Dedifferentiated amniotic fluid mesenchymal stem cell (primary cell): ENCODE data around the gene CNTF.

Experiments
- DNase-seq: peaks from one replicate; pipeline ENCODE4 v3.0.0-alpha.2; 2016; ENCODE audit errors: extremely low spot score

CNTF gene

DNA sequence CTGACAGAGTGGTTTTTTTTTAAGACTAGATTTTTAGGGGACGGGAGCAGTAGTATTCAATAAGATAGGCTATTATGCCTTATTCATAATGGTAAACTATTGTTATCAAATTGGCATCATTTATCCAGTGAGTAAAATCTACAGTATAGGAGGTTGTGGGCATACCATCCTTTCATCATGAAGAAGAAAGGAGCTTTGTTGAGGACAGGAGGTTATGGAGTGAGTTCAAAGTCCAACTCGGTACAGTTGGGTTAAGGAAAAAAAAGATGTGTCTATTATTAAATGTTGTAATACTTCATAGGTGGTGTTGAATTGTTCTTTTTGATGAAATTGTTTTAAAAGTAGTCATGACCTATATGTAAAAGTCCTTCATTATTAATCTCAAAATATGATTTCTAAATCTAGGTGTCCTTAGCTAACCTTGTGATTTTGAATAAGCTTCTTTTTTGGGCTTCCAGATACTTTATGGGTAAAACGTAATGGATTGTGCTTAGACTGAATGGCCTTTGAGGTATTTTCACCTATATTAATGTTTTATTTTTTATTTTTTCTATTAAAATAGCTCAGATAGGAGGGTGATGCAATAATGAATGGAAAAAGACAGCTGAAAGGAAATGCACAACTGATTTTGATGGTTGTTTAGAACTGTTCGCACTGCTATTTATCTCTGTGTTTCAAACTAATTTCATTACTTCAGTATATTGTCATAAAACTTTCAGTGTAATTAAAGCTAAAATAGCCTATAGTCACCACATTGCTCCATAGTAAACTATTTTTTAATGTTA lies 15.3 kb upstream of the CNTF start:
- DNase-seq, result no peak

DNA sequence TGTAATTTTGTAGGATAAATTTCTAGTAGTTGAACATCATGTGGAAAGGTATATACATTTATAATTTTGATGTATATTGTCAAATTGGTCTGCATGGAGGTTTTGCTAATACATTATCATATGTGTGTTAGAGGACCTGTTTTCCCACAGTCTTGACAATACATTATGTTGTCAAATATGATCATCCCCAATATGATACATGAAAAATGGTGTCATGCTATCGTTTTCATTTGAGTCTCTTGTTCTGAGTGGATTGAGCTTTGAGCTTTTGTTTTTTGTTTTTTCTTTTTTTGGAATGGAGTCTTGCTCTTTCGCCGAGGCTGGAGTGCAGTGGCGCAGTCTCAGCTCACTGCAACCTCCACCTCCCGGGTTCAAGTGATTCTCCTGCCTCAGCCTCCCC lies 14.1 kb upstream of the CNTF start:
- DNase-seq, result no peak

DNA sequence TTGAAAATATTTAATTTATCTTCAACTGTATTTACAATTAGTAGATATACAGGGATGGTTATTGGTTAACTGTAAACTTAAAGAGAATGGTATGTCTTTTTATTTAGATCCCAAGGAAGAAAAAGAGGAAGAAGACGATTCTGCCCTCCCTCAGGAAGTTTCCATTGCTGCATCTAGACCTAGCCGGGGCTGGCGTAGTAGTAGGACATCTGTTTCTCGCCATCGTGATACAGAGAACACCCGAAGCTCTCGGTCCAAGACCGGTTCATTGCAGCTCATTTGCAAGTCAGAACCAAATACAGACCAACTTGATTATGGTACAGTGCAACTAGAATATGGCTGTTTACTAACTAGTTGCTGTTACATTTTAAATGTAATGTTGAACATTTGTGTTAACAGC lies 12.7 kb upstream of the CNTF start:
- no peak for DNase-seq

DNA sequence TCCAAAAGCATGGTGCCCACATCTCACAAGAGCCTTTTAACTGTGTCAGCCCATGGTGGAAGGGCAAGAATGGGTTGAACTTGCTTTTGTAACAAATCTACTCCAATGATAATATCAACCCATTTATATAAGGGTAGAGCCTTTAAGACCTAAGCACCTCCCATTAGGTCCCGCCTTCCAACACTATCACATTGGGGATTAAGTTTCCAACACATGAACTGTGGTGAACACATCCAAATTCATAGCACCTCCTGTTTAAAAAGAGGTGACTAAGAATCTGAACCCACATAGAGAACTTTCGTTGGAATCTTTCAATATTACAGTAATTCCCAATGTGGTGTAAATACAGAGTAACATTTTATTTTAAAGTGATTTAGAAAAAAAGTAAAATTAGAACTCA lies 9.2 kb upstream of the CNTF start:
- DNase-seq, result no peak

DNA sequence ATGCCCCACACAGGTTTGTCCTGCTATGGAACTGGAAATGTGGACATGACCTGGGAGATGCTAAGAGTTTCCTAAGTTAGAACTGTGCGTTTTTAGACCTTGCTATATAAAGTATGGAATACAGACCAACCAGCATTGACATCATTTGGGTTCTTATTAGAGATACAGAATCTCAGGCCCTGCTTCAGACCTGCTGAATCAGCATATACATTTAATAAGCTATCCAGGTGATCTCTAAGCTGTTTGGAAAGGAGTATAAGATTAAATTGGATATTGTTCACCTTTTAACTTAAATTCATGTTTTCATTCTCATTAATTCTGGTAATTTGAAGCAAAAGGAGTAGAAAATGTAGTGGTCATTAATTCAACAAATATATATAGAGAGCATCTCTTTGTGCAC lies 6.9 kb upstream of the CNTF start:
- DNase-seq, result no peak

DNA sequence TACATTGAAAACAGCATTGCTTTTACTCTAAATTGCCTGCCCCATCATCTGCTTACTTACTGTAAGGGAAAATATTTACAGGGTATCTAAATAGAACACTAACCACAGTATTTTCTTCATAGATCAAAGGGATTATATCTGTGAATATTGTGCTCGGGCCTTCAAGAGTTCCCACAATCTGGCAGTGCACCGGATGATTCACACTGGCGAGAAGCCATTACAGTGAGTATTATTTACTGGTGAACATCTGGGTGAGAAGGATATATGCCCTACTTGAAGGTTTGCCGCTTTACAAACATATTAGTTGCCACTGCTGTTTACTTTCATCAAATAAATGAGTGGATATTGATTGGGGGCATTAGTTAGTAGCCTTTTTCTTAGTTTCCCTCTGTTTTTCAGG lies 5.9 kb upstream of the CNTF start:
- DNase-seq, result peak; percentile 63

DNA sequence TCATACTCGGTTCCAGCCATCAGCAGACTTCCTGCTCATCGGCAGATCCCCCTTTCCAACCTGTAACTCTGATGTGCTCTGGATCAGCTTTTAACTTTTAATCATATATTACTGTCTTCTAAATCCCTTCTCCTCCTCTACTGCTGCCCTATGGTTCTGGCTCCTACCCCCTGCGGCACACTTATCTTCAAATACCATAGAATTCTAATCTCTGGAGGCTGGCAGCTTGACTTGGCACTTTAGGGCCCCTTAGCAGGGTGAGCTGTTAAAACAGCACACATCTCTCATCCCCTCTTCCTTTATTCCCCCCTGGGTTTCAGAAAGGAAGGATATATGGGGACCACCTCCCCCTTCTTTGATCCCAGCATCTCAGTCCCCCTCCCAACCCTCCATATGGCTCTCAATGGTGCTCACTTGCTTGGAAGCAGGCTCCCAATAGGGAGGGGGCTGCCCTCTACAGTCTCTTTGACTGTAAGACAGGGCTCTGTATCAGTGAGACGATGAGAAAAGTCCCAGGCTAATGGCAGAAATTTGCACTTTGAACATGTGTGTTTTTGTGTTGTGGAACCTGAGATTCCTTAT lies 4.4 kb upstream of the CNTF start:
- no peak for DNase-seq

DNA sequence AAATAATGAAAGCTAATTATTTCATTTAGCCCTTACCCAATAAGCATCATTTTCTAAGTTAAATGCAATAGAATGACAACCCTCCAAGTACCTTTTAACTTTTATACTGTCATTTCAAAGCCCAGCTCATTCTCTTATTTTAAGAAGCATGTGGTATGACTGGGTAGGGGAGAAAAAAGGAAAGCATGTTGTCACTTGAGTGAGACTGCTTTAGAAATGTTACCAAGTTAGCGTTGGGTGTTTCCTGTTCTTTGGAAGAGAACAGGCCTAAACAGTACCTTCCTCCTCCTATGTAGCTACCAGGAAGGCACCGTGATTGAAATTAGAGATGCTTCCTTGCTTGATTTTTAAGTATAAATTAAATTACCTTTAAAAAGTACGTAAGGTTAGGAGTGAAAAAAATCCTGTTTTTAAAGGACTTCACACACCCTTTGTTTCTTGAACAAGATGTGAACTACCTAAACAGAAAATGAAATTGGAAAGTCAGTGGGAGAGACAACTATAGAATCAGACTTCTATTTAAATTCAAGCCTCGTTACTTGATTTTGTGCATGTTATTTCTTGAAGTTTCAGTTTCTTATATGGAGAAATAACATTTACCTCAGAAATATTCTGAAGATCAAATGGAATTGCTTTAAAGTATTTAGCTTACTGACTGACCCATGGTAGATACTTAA lies 741 bp upstream of the CNTF start:
- DNase-seq, result no peak

DNA sequence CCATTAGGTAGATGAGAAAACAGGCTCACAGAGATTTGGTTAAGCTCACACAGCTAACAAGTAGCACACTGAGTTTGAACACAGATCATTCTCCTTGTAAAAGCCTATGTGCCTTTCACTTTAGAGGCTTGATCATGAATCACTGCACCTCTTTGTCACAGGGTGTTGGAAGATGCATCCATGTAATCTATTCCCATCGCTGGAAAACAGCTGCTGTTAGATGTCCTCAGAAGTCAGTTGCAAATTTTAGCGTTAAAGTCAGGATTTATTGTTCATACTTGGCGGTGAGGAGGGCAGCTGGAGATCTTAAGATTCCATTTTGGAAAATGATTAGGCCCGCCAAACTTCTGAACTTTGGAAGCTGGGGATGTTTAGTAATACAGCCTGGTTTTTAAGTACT lies 2.6 kb downstream of the CNTF start:
- DNase-seq, result no peak

DNA sequence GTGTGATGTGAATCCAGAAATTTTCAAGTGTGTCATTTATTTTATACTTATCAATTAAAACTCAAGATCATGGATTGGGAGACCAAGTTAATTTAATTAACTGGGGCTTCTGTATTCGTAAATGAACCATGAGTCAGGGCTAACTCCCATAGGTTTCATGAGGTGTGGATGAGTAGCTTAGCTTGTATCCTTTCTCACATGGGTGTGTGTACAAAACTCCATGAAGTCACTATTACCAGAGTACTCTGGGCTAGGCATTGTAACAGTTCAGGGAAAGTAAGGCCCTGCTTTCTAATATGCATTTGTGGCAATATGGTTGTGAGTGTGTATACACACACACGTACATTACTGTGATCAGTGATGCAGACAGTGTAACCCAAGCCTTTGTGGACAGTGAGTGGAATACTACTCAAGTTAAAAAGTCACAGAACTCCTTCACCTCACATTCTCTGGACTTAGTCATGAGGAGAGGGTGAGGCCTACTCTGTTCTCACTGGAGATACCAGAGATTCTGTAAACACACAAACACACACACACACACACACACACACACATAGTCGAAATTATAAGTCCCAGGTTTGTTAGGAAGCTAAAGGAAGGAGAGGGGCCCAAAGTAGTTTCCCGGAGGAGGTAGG lies 3.5 kb downstream of the CNTF start:
- no peak for DNase-seq

DNA sequence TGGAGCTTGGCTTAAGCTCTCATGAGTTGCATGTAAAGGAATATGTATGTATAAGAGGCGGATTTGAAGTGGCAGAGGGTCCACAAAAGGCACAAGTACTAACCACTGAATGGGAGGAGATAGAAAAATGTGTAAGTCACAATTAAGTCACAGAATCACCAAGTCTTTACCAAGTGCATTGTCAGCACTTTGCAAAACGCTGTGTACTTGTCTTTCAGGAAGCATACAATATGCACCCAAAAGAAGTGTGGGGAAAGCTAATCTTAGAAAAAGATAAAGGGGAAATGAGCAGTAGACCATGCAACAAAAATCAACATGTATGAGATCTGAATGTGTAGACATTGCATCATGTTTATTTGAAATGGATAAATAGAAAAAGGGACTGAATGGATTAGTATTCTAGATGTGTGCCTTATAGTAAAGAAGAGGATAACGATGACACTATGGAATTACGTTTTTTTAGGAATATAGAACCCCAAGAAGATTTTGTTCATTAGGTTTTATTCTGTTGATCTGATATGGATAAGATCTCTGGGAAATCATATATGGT lies 4.5 kb downstream of the CNTF start:
- DNase-seq, result no peak

DNA sequence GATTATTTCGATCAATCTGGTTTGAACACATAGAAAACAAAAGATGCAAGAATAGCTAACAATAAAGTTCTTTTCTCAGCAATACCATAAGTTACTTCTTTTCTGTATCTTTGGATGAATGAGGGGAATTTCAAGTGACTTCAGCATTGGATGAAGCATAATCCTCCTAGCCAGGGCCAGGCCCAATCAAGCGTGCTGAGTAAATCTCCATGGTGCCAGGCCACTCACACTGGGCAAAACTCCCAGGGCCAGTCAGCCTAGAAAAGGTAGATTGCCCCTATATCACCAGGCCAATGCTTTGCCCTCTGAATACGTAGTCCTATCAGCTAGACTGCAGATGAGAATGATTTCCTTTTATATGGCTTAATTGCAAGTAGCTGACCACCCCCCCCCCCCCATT lies 6.0 kb downstream of the CNTF start:
- DNase-seq, result no peak

DNA sequence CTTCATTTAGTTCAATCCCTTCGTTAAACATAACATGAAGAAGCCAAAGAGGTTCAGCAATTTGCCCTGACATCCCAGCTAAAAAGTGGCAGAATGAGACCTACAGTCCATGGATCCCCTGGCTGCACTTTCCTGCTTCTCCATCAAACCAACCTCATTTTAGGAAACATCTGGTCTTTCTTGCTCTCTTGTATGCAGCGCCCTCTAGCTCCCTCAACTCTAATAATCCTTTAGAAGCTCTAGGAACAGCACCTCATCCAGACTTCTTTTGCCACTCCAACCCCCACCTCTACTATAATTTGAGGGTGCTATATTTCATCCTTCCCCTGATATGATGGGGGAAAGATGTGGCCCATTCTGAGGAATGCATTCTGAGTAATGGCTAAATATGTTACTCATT lies 7.4 kb downstream of the CNTF start:
- DNase-seq, result peak; percentile 34

DNA sequence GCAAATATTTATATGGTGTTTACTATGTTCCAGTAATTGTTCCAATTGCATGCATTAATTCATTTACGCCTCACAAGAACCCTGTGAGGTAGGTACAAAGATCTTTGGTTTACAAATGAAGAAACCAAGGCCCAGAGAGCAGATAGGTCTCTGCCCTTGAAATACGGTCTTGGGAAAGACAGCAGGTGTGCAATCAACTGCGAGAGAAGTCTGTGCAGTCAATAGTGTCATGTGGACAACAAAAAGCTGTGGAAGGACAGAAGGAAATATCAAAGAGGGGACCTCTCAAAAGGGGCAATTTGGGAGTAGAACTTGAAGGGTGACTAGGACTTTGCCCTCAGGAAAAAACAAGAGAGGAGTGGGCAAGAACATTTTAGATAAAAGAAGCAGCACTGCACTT lies 8.9 kb downstream of the CNTF start:
- DNase-seq, result no peak

DNA sequence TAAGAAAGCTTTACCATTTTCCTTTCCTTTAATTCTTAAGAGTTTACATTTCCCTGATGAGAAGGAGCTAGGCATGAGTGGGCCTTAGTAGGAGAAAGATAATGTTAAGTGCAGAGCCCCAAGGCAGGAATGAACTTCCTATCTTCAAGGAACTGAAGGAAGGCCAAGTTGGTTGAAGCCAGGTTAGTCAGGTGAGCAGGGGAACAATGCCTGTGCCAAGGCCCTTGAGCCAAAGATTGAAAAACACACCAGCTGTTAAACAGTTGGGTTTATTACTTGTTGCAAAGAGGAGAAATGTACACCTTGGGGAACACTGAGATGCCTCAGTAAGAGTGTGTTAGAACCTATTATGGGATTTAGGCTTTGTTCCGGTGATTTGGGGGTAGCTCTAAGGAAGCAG lies 10.0 kb downstream of the CNTF start:
- no peak for DNase-seq

DNA sequence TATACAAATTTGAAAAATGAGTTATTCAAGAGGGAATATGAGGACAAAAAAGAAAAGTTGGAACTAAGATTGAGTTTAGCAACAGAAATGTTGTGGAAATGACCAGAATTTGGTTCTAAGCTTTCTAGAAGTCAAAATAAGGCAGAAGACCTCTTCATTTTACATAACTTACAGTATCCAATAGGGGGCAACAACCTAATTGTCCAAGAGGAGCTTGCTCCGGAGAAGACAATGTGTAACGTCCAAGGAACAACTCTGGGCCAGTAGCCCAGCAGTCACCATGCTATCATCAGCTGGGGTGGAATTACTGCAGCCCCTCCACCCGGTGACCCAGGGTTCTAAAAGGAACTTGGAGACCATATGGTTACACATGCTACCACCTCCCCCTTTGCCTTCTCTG lies 14.1 kb downstream of the CNTF start:
- DNase-seq, result no peak

DNA sequence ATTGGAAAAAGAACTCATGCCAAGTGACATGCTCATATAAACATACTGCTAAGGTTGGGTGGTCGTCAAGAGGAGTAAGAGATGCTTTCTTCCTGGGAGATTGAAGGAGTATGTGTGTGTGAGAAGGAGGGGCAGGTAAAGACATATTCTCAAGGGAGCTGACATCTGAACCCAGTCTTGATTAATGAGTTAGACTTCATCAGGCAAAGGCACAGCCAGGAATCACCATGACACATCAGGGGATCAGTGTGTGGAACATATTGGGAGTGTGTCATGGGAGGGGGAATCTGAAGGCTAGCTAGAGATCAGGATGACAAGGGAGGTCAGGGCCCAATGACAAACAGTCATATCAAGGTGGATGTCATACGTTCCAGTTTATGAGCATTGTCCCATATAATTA lies 14.9 kb downstream of the CNTF start:
- DNase-seq, result no peak

DNA sequence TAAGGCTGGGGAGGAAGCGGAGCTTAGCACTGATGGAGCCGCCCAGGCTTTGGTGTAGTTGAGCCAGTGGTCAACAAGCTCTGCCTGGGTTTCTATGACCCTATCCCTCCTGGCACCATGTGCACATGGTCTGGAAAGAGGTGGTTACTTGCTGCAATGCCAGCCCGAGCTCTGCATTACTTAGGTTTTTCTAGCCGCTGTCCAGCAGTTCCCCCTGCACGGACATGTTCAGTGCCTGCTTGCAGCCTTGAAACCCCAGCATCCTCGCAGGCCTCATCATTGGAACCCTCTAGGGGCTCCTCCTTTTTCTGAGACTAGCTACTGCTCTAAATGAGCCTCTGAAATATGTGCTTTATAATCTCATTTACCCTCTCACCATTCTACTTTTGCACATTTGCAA lies 16.6 kb downstream of the CNTF start:
- DNase-seq, result no peak

DNA sequence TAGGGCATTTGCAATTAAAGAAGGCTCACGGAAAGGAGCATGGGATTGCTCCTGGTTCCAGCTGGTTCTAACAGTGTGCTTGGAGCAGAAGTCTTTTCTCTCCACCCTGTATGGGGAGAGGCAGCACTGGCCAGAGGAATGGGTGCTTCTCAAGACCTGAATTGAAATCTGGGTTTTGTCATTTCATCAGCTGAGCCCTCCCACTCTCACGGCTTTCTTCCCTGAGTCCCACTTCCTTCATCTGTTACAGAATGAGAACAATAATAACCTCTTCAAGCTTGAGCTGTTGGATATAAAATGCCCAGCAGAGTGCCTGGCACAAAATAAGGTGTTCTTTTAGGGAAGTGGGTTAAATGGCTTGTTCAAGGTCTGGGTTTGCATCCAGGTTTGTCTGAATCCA lies 17.2 kb downstream of the CNTF start:
- no peak for DNase-seq

DNA sequence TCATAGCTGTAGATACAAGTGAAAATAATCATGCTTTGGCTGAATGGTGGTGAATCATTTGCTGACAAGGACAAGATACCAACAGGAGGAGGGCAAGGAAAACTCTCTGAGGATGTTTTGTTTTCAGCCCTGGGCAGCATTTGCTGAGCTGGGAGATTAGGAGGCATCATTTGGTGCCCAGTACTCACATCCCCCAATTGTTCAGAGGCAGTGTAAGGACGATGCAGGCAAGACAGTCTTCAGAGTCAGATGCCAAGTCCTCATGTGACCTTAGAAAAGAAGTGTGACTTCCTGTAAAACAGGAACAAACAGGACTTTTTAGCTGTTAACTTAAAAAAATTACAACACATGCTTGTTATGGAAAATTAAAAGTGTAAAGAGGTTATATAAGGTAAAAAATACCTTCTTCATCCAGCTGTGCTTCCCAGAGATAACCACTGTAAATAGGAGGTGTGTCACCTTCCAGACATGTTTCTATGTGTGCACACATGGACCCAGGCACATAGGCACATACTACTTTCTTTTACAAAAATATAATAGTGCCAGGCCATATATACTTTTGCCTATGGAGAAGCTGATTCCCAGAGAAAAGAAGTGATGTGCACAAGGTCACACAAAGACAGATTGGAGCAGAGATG lies 18.0 kb downstream of the CNTF start:
- no peak for DNase-seq

DNA sequence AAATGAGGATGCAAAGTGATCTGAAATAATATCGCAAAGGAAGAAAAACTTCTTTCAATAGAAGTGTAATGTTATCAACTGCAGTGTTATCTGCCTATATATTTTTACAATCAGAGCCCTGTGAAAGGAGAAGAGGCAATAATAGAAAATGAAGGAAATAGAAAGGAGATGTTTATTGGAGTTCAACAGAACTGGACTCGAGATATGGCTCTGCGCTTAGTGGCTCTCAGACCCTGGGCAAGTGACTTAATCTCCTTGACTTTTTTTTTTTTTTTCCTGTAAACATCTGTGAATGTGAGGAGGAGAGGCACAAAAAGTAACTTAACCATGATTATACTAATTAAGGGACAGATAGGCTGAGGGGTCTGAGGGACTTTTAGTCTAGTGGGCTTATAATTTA lies 18.9 kb downstream of the CNTF start:
- no peak for DNase-seq
